ENCODE results near the gene ROR2. TPM values are rescaled to one million over a fixed set of nuclear protein-coding genes. Genes with fewer than 3 reads are reported as not detected.

The ROR2 gene
- total RNA-seq, 1 donor from 2014 or later = 14.9 TPM

DNA sequence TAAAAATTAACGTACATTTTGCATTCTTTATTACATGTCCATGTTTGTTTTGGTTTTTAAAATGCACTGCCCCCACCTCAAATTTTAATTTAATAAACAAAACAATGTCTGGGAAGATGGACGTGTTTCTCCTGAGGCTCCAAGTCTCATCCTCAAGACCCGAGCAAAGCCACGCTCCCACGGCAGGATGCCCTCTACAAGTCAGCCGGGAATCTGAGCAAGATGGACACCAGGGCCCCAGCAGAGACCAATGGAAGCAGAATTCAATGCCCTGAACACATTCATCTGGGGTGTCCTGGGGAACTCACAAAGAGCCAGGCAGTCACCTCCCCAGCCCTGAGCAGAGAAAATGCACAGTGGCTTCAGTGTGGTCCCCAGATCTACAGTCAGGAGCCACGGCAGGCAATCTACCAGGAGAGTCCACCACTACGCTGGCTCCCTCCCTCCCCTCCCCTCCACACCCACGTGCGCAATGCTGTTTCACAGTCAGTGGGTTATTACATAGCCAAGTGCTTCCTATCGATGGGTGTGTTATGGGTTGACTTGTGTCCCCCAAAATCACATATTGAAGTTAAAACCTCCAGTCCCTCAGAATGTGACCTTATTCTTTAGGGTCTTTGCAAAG, 129.8 kb downstream of the ROR2 start:
- peaks cover 3% of the 10 kb centered on the region for H3K9me3 Mint-ChIP-seq

GRCh38 chr9:91818647-91819403, 131.2 kb downstream of the ROR2 start:
- Mint-ChIP-seq H3K27ac (ENCODE audit: unreplicated experiment) (no peak overlapping the region), H3K4me1 (peaks cover 14% of the 10 kb centered on the region), H3K4me3 (no peak overlapping the region), H3K9me3 (peaks cover 3% of the 10 kb centered on the region), H3K36me3 (ENCODE audit: low read depth) (peaks cover 4% of the 10 kb centered on the region), H3K27me3 (ENCODE audit: low read depth) (no peaks in the 10 kb centered on the region)
- no peak for DNase-seq (ENCODE audit: low read depth, low spot score)
- TF ChIP-seq CTCF (conservative IDR thresholded peaks at IDR 0.05) = no peak

More for the DNA sequence above, 129.8 kb downstream of the ROR2 start:
- DNase-seq (ENCODE audit: low read depth, low spot score) = no peak
- Mint-ChIP-seq H3K4me3 (no peak overlapping the region), H3K4me1 (peaks cover 14% of the 10 kb centered on the region), H3K27ac (ENCODE audit: unreplicated experiment) (no peak overlapping the region), H3K36me3 (ENCODE audit: low read depth) (peaks cover 4% of the 10 kb centered on the region), H3K27me3 (ENCODE audit: low read depth) (no peaks in the 10 kb centered on the region)
- no peak for TF ChIP-seq CTCF (conservative IDR thresholded peaks at IDR 0.05)

GRCh38 chr9:91818225-91818585, 131.8 kb downstream of the ROR2 start:
- Mint-ChIP-seq H3K4me3 (no peak overlapping the region), H3K27ac (ENCODE audit: unreplicated experiment) (no peak overlapping the region), H3K4me1 (peaks cover 14% of the 10 kb centered on the region), H3K9me3 (peaks cover 3% of the 10 kb centered on the region), H3K36me3 (ENCODE audit: low read depth) (peaks cover 4% of the 10 kb centered on the region), H3K27me3 (ENCODE audit: low read depth) (no peaks in the 10 kb centered on the region)
- DNase-seq (ENCODE audit: low read depth, low spot score) = no peak
- TF ChIP-seq CTCF (conservative IDR thresholded peaks at IDR 0.05) = no peak

- peak overlapping the region; percentile 11 for H3K4me3 Mint-ChIP-seq
- no peak for DNase-seq (ENCODE audit: low read depth, low spot score)
- H3K36me3 Mint-ChIP-seq (ENCODE audit: low read depth) = peaks cover 4% of the 10 kb centered on the region
- H3K9me3 Mint-ChIP-seq = peaks cover 3% of the 10 kb centered on the region
- H3K27ac Mint-ChIP-seq (ENCODE audit: unreplicated experiment) = no peak overlapping the region
- H3K4me1 Mint-ChIP-seq = peaks cover 14% of the 10 kb centered on the region
- no peak for TF ChIP-seq CTCF (conservative IDR thresholded peaks at IDR 0.05)
- no peaks in the 10 kb centered on the region for H3K27me3 Mint-ChIP-seq (ENCODE audit: low read depth)
Measured at GRCh38 chr9:91817493-91818224, 132.4 kb downstream of the ROR2 start.

DNA sequence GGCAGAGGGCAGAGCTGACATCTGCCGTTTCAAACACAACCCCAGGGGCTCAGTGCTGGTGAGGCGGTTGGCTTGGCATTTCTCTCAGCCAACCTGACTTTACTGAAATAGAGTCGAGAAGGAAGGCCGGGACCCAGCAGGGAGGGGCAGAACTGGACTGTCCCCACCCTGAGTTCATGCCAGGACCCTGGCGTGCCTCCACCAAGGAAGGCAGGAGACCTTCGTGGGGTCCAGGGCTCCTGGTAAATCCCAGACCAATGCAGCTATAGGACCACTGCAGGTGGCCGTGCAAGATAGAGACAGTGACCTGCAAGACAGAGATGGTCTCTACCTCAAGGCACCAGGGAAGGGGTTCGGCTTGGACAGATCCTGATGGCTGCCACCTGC, 132.9 kb downstream of the ROR2 start:
- peak overlapping the region; percentile 65 for H3K27ac Mint-ChIP-seq (ENCODE audit: unreplicated experiment)
- H3K9me3 Mint-ChIP-seq = peaks cover 3% of the 10 kb centered on the region
- DNase-seq (ENCODE audit: low read depth, low spot score) = no peak
- peaks cover 14% of the 10 kb centered on the region for H3K4me1 Mint-ChIP-seq
- peaks cover 4% of the 10 kb centered on the region for H3K36me3 Mint-ChIP-seq (ENCODE audit: low read depth)
- H3K4me3 Mint-ChIP-seq = no peak overlapping the region
- TF ChIP-seq CTCF (conservative IDR thresholded peaks at IDR 0.05) = no peak
- H3K27me3 Mint-ChIP-seq (ENCODE audit: low read depth) = no peaks in the 10 kb centered on the region

Measured in neural crest cell (in vitro differentiated cells).